OCI-LY1 (cell line): ENCODE results near the gene KRTAP10-4.

Experiments used
- EZH2 ChIP-seq: fragments of 200-600 bp; sonication (generic), shearing (Covaris generic); IDR thresholded peaks from 2 replicates; pipeline ENCODE4 v1.8.0; 2017; ENCODE audit warnings: borderline replicate concordance, mixed run types, mild to moderate bottlenecking, antibody characterized with exemption, low read length, moderate library complexity, mixed read lengths
- TF ChIP-seq, protein P1 (sequence below): fragments of 200-600 bp; sonication (generic), shearing (Covaris generic); IDR thresholded peaks from 2 replicates; pipeline ENCODE4 v1.5.1; 2017; ENCODE audit warnings: mild to moderate bottlenecking, antibody characterized with exemption, low read length, moderate library complexity, mixed read lengths

DNA sequence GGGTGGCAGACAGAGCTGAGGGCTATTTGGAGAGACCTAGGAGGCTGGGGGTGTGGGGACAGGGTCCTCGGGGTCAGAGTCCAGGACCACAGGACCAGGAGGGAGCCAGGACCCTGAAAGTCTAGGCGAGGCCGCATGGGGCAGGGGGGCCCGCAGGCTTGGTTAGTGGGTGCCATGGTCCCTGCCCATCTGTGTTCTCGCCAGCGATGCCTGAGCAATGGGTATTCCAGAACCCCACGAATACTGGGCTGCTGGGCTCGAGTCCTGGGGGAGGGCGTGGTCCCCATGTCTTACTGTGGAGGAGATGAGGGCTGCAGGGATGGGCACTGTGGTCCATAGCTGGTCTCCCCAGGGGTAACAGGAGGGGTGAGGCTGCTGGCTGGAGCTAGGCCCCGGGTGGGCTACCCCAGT lies 16.8 kb downstream of the KRTAP10-4 start:
- TF ChIP-seq EZH2: no peak
- TF ChIP-seq, protein P1, sequence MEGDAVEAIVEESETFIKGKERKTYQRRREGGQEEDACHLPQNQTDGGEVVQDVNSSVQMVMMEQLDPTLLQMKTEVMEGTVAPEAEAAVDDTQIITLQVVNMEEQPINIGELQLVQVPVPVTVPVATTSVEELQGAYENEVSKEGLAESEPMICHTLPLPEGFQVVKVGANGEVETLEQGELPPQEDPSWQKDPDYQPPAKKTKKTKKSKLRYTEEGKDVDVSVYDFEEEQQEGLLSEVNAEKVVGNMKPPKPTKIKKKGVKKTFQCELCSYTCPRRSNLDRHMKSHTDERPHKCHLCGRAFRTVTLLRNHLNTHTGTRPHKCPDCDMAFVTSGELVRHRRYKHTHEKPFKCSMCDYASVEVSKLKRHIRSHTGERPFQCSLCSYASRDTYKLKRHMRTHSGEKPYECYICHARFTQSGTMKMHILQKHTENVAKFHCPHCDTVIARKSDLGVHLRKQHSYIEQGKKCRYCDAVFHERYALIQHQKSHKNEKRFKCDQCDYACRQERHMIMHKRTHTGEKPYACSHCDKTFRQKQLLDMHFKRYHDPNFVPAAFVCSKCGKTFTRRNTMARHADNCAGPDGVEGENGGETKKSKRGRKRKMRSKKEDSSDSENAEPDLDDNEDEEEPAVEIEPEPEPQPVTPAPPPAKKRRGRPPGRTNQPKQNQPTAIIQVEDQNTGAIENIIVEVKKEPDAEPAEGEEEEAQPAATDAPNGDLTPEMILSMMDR: no peak
